ENCODE data around the gene FUBP1. TPM values are rescaled to one million over a fixed set of nuclear protein-coding genes. Genes with fewer than 3 reads are reported as not detected.
A peak's percentile ranks its signal among the peaks of the same experiment; 100 is the strongest.
"Not testable (repeated sequence)": the region's sequence is repeated elsewhere in the genome, so short reads cannot be mapped to it uniquely, and the experiment has no call there.

The FUBP1 gene
- total RNA-seq, 1 experiment from 2014 or later, result 104 TPM

DNA sequence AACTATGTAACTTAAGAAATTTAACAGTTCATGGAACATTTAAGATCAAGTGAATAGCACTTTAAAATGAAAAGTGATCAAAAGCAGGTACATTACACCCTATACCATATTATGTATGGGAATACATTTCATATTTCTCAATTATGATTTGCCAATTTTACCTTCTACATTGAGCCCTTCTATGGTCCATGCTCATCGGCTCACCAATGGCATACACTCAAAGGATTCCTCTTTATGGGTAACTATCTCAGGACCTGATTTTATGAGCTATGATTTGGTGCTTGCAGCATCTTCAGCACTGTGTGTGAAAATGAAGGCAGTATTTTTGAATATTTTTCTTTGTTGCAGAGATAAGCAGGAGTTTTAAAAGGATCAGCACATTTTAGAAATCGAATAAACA lies 33.5 kb downstream of the FUBP1 start:
- no peak for DNase-seq (ENCODE audit: low read depth)

DNA sequence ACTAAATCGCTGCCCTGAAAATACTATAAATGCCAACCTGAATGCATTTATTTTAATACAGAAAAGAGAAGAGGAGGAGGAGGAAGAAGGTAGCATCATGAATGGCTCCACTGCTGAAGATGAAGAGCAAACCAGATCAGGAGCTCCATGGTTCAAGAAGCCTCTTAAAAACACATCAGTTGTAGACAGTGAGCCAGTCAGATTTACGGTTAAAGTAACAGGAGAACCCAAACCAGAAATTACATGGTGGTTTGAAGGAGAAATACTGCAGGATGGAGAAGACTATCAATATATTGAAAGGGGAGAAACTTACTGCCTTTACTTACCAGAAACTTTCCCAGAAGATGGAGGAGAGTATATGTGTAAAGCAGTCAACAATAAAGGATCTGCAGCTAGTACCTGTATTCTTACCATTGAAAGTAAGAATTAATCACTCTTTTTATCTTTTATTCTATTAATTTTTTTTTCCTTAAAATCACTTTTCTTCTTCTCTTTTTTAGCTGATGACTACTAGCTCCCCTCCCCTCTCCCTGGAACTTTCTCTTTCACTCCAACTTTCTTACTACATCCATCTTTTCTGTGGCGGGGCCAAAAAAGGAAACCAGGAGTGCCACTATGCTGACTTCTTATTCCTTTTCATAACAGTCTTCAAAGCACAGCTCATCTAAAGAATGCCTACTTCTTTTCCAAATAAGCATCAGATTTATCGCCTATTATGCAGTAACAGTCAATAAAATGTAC lies 36.3 kb downstream of the FUBP1 start:
- no peak for DNase-seq (ENCODE audit: low read depth)

DNA sequence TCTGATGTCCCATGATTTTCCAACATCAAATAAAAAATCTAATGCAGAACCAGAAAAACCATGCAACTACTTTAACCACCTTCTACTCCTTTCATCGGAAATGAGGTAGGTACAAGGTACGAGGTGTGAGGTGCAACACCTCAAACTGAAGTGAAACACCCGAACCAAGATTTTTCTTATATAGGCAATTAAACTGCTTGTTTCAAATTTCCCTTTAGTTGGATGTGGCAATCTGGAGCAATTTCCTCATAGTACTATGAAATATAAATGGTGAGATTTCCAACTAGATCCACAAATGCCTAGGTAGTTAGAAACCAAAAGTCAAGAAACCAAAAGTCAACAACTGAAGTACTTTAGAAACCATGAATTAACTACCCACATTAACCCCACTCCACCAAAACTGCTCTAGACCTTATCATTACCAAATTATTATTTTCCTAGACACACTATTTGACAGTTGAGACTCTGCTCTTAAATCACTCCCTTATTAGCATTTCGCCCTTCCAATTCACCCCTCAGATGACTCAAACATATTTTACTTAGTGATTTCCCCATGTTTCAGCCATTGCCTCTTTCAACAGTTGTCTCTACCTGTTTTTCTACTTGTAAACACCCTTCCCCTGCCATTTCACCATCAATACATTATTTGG lies 37.8 kb downstream of the FUBP1 start:
- DNase-seq (ENCODE audit: low read depth), result no peak

DNA sequence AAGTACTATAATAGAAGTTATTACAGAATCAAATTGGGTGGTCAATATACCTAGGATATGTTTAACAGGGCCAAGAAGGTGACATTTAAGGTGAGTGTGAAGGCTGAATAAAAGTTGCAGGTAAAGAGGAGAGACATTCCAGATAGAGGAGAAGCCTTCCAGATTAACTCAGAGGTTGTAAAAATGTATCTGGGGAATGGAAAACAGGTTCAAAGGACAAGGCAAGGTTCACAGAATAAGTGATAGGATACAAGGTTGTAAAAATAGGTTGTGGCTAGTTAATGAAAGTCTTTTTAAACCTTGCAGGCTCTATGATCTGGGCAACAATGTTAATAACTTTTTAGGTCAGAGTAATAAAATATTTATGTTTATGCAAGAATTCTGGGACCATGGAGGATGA lies 40.2 kb downstream of the FUBP1 start:
- no peak for DNase-seq (ENCODE audit: low read depth)

DNA sequence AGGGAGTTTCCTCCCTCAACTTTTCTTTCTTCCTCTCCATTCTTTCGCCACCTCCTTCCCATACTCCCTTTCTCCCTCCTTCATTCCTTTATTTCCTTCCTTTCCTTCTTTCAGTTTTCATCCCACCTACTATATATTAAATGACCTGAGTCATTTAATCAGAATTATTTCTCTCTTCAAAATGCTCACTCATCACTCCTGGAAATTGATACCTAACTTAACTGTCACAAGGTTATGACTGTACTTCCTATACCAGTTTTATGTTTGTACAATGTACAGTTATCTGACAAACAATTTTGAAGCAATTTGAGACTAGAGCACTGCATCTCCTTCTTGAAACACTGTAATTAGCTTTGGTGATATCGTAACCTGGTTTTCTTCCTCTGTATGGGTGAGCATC lies 49.1 kb downstream of the FUBP1 start:
- no peak for DNase-seq (ENCODE audit: low read depth)

DNA sequence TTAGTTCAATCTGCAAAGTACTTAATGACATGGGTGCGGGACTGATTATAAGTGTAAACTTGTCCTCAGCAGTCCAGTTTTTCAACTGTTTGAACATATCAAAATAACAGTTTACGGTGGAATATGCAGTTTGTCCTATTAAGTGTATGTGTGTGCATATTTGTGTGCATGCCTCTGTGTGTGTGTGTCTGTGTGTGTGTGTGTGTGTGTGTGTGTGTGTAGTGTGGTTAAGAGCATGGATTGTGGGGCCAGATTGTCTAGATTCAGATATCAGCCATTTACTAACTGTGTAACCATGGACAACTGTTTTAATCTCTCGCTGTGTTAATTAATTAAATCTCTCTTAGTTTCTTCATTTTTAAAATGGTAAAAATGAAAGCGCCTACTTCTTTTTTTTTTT lies 51.5 kb downstream of the FUBP1 start:
- DNase-seq (ENCODE audit: low read depth), result no peak

DNA sequence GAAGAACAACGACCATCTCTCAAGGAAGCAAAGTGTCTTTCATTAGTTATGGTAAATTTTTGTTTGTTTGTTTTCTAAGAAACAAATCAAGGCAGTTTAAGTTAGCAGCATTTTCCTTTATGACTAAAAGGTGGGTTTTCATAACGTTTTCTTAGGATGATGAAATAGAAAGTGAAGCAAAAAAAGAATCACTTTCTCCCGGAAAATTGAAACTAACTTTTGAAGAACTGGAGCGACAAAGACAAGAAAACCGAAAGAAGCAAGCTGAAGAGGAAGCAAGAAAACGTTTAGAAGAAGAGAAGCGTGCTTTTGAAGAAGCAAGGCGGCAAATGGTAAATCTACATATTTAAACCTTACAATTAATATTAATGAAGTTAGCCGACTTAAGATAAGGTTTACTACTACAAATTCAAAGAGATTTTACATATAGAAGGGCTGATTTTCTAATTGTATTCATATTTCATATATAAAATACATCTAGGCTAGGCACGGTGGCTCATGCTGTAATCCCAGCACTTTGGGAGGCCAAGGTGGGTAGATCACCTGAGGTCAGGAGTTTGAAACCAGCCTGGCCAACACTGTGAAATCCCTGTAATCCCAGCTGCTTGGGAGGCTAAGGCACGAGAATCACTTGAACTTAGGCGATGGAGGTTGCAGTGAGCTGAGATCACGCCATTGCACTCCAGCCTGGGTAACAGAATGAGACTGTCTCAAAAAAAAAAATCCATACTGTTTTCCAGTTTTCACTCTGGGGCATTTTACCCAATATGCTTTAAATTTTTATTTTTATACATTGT lies 52.1 kb downstream of the FUBP1 start:
- DNase-seq (ENCODE audit: low read depth), result no peak

DNA sequence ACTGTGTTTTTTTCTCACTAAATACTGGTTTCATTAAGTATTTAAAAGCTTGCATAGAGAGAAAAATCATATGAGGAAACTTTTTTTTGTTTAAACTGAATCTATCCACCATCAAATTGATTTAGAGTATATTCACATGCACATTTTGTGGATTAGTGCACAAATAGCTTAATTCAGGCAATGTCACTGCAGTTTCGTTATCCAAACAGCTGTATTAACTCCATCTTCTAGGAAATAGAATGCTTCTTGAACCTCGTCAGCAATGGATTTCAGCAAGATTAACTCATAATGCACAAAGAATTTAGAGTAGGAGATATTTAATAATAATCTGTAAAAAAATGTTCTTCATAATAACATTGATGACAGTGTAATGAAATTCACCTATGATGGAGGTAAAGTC lies 52.9 kb downstream of the FUBP1 start:
- DNase-seq (ENCODE audit: low read depth), result no peak

DNA sequence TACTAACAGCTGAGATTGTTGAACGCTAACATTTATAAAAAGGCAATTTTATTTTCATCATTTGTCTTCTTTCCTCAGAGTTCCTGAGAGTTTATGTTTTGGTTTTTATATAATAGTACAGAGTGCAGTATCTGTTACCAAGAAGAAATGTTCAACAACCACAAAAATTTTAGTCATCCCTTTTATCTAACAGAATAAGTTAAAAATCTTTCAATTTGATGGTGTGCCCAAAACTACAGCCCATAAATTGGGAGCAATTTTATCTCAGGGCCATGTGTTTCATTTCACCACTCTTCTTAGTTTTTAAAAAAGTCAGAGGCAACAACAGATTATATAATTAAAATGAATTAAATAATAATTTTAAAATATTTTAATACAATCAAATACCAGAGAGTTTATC lies 53.4 kb downstream of the FUBP1 start:
- DNase-seq (ENCODE audit: low read depth), result no peak

DNA sequence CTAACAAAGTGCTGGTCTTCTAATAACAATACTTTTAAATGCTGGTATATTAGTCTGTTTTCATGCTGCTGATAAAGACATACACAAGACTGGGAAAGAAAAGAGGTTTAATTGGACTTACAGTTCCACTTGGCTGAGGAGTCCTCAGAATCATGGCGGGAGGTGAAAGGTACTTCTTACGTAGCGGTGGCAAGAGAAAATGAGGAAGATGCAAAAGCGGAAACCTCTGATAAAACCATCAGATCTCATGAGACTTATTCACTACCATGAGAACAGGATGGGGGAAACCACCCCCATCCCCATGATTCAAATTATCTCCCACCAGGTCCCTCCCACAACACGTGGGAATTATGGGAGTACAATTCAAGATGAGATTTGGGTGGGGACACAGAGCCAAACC lies 60.0 kb downstream of the FUBP1 start:
- DNase-seq (ENCODE audit: low read depth), result not testable (repeated sequence)

DNA sequence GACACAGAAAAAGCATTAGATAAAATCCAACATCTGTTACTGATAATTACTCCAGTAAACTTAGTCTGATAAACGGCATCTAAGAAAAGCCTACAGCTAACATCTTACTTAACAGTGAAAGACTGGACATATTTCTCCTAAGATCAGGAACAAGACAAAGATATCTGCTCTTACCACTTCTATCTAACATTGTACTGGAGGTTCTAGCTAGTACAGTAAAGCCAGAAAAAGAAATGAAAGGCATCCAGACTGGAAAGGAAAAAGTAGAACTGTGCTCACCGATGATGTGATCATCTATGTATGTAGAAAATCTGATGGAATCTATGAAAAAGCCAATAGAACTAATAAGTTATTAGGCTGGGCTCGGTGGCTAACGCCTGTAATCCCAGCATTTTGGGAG lies 68.8 kb downstream of the FUBP1 start:
- no peak for DNase-seq (ENCODE audit: low read depth)

DNA sequence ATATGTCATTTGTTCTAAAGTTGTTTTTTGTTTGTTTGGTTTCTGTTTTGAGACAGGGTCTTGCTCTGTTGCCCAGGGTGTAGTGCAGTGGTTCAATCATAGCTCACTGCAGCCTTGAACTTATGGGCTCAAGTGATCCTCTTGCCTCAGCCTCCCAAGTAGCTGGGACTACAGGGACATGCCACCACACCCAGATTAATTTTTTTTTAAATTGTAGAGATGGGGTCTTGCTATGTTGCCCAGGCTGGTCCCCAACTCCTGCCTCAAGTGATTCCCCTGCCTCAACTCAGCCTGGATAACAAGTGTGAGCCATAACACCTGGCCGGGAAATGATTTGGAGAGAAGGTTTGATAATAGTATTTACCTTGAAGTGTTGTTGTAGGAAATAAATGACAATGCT lies 72.2 kb downstream of the FUBP1 start:
- no peak for DNase-seq (ENCODE audit: low read depth)

DNA sequence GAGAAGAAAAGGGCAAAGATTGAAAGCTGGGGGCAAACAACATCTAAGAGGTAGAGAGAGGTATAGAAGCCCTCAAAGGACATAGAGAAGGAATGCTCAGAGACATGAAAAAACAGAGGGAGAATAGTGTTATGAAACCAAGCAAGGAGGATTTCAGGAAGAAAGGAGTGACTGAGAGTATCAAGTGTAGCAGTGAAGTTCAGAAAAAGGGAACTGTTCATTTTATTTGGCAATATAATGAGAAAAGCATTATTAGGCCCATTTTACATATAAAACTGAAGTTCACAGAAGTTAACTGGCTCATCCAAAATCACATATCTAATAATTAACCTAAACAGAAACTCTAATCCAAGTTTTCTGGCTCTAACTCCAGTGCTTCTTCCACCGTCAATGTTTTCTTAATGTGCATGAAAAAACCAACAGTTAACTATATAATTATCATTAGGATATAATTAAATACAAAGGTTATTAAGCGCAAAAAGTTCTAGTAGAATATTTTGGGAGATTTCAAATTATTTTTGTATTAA lies 72.8 kb downstream of the FUBP1 start:
- no peak for DNase-seq (ENCODE audit: low read depth)

DNA sequence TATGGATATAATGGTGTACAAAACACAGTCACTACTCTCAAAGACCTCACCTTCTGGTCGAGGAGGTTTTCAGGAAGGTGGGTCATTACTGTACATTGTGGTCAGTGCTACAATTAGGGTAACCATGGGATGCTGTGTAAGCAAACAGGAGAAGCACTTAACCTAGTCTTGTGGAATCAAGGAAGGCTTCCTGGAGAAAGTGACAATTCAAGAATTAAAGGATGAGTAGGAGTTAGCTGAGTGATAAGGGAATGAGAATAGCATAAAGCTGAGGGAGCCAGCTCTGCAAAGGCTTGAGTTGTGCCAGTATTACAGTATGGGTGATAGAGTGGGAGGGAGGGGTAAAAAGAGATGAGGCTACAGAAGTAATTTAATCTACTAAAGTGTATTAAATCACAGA lies 73.3 kb downstream of the FUBP1 start:
- no peak for DNase-seq (ENCODE audit: low read depth)

DNA sequence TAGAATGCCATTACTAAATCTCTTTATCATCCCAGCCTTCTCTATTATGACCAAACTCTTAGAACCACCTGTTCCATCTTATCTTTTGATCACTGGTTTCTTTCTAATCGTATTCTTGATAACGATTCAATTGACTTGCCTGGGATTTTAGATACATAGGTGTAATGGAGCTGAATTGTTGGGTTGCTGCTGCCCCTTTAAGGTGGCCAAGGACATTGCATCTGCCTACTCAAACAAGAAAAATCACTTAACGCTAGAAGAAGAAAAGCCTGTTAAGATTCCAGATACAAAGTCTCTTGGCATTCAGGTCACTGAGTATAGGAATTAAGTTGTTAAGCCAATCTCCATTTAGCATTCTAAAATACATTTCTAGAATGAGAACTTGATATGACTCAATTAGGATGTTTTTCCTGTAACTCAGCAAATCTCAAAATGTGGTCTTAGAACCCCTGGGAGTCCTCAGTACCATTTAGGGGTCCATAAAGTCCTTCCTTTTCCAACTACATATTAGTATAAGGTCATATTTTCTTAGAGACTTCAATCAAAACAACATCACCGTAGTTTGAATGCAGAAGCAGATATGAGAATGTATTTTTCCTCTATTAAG lies 78.1 kb downstream of the FUBP1 start:
- DNase-seq (ENCODE audit: low read depth), result peak; percentile 62

DNA sequence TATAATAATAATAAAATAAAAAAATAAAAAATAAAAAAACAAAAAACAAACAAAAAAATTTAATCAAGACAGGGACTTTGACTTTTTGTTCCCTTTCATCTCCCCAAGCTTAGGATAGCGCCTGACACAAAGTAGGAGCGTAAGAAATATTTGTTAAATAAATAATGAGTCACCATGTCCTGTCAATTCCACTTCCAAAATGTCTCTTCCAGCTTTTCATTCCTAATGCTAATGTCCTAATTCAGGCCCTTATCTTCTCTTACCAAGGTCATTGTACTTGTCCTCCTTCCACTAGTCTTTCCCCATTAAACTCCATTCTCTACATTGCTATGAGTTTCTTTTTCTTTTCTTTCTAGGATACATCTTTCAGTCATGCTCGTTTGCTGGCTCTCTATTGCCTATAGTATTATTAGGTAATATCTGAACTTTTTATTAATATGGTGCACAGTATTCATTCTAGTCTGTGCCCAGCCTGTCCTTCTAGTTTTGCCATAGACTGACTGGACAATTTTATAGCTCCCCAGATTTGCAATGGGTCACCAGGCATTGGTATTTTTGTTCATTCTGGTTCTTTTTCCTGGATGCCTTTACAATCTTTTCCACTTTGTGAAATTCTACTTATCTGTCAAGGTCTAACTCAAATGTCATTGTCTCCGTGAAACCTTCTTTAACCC lies 79.1 kb downstream of the FUBP1 start:
- no peak for DNase-seq (ENCODE audit: low read depth)

Other genes with a start within 250 kb of the FUBP1 start
- 83.5 and 87.5 TPM in 2 replicates for gene USP33, start 219.2 kb downstream of the FUBP1 start, total RNA-seq (2014; rRNA removed; shearing (Covaris generic))
- 25.7 and 26.6 TPM in 2 replicates for gene MIGA1, start 199.4 kb downstream of the FUBP1 start, total RNA-seq (2014; rRNA removed; shearing (Covaris generic))
- gene NEXN, start 90.4 kb downstream of the FUBP1 start, total RNA-seq (2014; rRNA removed; shearing (Covaris generic)), result 11.6 and 13.6 TPM in 2 replicates
- 53.3 and 54.4 TPM in 2 replicates for gene DNAJB4, start 25.9 kb upstream of the FUBP1 start, total RNA-seq (2014; rRNA removed; shearing (Covaris generic))
- 0.29 and 0.48 TPM in 2 replicates for gene GIPC2, start 66.9 kb upstream of the FUBP1 start, total RNA-seq (2014; rRNA removed; shearing (Covaris generic))